HG02571 (cell line): ENCODE results near the gene ACP1.

Experiments
- ATAC-seq: cut with Tn5 transposase; IDR thresholded peaks from one replicate; pipeline ENCODE4 v1.9.1; 2021; ENCODE audit warnings: mild to moderate bottlenecking, moderate library complexity; ENCODE audit not compliant: unreplicated experiment

ACP1 gene

DNA sequence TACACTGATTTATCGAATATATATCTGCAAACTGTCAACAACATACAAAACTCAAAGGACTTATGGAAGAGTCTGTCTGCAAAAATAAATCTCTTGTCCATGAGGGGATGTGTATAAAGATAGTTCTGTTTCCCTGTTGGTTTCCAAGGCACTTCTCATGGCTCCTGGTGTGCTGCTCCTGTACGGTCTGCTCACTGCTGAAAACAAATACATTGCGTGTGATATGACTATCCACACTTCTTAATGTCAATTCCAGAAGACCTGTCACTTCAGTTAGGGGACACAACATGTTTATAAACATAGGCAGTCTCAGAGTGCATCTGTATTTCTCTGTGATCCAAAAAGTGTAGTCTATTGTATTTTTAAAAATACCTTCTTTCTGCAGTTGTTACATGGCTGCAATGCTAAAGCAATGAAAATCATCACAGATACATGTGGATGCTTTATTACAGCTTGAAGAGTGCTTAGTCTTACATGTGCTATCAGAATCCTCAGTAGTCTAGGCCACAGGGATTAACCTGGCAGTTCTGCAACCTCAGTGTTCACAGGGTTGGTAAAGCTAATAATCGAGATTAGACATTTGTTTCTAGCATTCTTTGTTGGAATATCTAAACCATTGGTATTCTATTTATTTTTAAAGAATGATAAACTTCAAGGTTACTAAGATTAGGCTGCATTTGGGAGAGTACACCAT lies 15.4 kb downstream of the ACP1 start:
- no peak for ATAC-seq

DNA sequence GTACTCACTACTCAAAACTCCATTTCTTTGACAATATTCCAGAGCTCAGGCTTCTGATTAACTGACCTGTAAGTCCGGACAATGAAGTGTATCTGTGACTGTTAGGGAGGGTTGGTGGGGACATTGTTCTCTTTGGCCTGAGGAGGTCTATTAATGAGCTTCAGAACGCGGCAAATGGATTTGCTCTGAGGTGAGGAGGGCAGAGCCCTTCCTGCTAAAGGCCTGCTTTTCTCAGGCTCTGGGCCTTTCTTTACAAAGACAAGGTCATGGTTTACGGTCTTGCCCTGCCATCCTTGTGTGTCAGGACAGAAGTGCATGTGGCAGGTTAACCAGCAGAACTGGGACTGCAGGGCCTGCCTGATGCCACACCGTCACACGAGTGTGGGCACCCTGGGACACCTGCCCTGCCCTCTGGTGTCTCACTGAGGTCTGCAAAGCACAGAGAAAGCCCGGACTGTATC lies 15.9 kb downstream of the ACP1 start:
- no peak for ATAC-seq

- ATAC-seq, result no peak
Observed at GRCh38 chr2:281381-281780, 16.6 kb downstream of the ACP1 start.

DNA sequence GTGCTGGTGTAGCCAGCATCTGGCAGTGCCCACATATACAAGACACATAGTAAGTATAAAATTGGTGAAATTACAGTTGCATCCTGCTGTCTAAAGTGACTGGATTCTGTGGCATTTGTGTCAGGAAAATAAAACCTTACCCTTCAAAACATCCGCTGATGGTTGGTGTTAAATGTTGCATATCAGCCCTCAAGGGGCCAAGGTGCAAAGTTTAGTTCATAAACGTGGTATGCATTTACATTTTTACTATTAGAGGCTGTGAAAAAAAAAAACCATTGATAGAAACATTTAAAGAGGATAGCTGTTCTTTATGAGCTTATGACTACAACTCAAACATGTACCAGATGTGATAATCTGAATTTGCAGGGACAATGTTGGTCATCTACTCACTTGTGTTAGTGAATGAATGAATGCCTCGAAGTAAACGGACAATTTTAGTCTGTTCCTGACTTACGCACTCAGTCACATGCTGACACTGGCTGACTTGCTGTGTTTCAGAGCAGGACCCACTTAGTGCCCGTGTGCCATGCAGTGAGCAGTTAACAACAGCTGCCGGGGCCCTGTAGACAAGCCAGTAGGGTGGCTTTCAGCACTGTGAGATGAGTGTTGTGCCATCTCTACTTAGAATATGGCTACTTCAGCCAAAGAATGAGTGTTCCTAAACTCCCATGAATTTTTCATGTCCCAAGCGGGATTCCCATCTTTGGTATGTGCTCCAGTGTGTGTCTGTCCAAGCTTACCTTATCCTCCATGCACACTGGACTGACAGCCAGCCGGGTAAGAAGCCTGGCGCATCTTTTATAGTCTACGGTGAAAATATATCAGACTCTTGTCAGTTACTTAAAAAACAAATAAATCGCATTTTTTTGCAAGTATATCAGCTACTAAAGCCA lies 17.9 kb downstream of the ACP1 start:
- no peak for ATAC-seq

DNA sequence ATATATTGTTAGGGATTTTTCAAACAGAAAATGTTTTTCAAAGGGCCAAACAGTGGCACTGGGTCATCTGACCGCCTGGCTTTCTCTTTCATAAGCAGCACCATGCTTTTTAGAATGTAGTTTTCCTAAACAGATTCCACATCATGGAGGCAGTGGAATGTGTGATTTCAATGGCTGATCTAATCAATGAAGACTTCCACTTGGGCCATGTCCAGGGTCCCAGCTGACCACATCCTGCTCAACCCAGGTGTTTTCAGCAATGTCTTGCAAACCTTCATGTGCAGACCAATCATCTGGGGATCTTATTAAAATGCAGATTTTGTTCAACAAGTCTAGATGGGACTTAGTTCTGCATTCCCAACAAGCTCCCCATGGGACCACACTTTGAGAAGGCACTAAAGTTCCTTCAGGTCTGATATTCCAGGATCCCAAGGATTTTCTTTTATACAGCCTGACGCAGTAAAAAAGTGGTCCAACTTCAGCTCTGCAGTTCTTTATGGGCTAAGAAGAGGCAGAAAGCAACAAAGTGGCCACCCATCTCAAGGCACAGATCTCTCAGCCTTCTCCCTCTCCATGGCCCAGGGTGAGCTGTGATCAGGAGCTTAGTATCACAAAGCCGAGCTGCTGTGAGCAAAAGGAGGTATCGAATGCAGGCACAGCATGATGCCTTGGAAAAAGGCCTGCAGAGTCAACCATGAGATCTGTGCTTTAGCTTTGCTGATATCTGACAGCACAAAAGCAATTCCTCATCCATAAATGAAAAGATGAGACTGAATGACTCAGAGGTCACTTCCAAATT lies 19.4 kb downstream of the ACP1 start:
- ATAC-seq, result no peak

DNA sequence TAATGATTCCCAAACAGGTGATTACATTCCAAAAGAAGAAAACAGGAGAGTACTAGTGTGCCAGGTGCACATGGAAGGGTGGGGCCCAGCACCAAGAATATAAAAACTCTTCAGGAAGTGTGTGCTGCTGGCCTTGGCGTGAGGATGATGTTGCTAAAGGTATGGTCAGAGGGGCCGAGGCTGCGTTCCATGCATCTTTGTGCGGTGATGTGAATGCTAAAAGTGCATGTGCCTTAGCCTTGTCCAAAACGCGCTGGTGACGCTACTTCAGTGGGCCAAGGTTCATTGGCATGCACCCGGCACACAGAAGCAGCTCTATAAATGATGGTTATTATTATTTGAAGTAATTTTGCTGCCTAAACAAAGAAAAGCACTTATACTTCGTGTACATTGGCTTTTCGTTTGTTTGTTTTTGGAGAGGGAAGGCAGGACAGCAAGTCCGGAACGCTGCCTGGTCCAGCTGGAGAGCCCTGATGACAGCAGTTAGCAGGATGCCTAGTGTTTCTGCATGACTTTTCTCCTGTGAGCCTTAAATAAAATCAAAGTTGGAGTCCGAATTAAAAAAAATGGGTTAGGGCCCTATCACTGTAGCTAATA lies 20.2 kb downstream of the ACP1 start:
- ATAC-seq, result no peak

- ATAC-seq, result no peak
Observed at GRCh38 chr2:285531-285930, 20.8 kb downstream of the ACP1 start.

DNA sequence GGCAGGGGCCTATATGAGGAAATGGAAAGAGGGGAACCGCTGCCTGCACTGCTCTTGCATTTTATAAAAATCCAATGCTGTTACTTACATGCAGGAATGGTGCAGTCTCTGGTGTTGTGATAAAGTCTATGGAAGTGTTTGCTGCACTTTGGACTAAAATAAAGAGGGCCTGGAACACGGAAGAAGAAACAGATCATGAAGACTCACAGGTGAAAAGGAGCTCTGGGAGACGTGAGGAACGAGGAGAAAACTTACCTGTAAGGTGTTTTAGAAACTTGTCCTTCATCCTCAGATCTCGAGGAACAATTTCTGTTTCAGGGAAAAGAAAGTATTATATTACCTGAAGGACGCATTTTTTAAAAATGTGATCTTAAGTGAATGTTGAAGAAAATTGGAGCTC lies 21.3 kb downstream of the ACP1 start:
- no peak for ATAC-seq

GRCh38 chr2:286774-287392 lies 22.1 kb downstream of the ACP1 start:
- no peak for ATAC-seq

DNA sequence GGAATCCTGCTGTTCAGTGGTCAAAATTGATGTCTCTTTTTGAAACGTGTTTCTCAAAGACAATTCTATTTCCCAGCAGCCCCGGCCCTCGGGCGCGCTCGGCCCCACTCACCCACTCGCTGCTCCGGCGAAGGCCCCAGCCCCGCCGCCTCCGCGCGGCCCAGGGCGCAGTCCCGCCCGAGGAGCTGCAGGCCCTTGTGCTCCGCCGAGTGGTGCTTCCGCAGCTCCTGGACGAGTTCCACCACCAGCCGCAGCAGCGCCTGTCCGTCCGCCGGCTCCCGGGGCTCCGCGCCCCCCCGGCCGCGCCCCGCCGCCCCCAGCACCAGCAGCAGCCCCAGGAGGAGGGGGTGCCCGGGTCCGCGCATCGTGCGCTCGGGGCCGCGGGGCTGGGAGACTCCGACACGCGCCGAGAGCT lies 22.7 kb downstream of the ACP1 start:
- no peak for ATAC-seq

DNA sequence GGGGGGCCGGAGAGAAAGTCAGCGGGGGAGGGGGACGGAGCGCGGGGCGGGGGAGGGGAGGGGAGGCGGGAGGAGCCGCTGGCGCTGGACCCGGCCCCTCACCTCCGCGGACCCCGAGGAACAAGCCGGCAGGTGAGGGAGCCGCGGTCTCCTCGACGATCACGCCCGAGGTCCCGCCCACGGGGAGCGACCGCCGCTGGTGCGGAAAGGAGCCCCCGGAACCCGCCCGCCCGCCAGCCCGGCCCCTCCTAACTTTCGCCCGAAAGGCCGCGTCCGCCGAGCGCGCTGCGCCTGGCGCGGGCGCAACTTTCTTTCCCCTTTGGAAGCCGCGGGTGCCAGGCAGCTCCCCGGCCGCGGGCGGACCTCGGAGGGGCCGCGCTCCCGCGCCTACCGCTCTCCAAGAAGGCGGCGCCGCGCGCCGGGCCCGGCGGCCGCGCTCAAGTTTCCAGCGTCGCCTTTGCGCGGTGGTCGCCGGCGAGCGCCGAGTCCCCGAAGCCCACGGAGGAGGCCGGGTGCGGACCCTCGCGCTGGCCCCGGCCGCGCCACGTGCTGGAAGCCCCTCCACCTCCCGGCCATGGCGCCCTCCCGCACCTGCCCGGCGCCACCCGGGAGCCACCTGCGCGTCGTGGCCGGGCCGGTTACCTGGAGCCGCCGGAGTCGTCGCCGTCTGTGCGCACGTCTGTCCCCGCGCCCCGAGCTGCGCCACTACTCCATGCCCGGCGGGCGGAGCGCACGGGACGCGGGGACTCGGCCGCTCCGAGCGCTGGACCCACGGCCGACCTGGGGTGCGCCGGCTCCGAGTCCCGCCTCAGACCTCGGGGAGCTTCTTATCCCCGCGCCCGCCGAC lies 23.4 kb downstream of the ACP1 start, which contains the start of gene ALKAL2:
TSS of gene ALKAL2 (minus strand) at position 181 of the 847 bp plus-strand sequence. CDS start 256 bp downstream, outside the sequence.
- no peak for ATAC-seq

DNA sequence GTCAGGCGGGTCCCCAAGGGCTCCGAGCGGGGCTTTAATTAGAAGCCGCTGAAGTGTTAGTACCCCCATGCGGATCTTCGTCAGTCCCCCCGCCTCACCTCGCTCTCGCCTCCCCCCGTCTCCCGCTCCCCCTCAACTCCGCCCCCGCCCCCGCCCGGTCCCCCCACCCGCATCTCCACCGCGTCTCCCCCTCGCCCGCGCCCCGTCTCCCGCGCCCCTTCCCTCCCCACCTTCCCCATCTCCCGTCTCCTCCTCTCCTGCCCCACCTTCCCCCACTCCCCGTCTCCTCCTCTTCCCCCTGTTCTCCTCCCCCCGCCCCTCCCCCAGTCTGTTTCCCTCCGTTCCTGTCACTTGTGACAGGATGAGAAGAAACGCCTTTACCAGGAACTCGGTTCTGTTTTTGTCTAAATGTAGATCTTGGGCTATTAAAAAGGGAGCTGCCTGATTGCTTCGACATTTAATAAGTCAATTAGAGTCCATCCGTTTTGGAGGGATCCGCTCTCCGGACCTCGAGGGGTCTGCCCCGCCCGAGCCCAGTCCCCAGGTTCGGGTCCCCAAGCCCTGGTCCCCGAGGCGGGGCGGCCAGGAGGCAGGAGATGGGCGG lies 24.1 kb downstream of the ACP1 start:
- no peak for ATAC-seq

DNA sequence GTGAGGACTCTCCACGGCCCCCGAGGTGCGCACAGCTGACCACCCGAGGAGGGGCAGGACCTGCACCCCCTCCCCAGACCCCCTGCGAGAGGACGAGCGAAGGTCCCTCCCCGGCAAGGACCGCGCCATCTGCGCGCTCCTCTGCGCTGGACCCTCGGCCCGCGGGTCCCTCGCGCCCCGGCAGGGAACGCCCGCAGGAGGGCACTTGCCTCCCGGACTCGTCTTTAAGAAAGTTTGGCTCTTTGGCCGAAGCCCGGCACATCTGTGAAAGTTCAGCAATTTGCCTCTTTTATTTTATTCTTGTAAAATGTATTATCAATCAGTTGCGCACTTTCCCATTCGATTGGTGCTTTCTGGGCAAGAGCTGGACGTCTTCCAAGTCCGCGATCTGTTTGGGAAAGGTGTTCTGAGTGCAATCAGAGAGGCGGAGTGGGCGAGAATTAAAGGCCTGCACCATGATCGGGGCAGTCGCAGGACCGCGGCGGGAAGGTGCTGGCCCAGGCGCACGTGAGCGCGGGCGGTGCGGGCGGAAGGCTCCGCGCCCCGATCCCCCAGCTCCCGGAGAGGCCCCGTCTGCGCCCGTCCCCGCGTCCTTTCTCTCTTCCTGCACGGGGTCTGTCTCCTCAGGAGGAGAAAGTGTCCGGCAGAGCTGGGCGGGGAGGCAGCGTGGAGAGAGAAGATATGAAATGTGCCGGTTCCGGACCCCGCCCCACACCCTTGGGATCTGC lies 24.8 kb downstream of the ACP1 start:
- no peak for ATAC-seq

DNA sequence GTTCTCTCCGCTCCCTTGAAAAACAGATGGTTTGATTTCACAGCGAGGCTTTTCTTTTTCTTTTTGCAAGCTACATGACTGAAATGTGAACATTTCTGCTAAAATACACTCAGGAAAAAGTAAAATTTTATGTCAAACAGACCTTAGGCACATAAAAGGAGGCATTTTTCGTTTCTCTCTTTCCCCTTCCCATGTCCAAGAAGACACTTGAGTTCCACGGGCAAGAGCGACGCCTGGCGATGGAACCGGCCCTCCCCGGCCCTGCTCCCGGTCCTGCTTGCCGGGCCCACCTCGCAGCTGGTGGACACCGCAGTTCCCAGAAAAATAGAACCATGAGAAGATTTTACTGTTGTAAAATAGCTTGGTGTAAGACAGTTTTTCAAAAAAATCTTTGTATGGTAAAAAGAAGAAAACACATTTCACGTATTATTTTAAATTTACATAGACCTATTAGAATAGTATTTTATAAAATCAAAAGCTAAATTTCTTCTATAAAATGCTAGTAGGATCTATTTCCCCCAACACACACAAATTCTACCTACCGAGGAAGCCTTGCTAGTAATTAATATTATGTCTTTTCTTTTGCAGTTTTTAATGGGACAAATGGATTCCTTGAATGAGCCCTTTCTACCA lies 25.5 kb downstream of the ACP1 start:
- no peak for ATAC-seq

DNA sequence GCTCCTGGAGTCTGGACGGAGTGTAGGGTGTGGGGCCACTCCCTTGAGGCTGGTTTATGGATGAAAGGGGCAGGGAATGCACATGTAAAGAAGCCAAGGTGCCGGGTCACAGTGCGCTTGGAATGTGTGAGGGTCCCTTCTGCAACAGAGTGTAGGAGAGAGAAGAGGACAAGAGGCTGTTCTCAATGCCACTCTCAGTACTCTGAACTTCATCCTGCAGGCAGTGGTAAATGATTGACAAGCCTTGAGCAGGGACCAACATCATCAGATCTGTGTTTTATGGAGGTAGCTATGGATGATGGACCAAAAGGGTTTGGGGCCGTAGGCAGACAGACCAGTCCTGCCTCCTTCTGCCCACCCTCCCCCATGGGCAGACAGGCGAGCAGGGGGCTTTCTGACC lies 30.3 kb downstream of the ACP1 start:
- no peak for ATAC-seq

GRCh38 chr2:296354-296753 lies 31.6 kb downstream of the ACP1 start:
- ATAC-seq, result no peak

DNA sequence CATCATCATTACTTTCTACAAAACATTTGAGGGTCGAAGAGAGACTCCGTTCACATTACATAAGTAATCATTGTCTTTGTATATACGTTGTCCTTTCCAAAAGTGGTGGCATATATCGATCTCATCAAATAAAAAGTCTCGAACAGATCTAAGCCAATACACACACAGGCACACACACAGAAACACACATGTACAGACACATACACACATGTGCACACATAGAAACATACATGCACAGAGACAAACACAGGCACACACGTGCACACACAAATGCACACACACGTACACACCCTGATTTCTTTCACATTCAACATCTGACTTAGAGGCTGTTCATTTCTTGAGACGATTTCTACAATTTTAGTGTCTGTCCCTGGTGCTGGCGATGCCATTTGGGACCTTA lies 40.6 kb downstream of the ACP1 start:
- ATAC-seq, result no peak
